ENCODE measurements around the gene SPIN2B. TPM values are rescaled to one million over a fixed set of nuclear protein-coding genes. Genes with fewer than 3 reads are reported as not detected.
"Not testable (repeated sequence)": the region's sequence is repeated elsewhere in the genome, so short reads cannot be mapped to it uniquely, and the experiment has no call there.

SPIN2B gene
- total RNA-seq, result 10.9 TPM

DNA sequence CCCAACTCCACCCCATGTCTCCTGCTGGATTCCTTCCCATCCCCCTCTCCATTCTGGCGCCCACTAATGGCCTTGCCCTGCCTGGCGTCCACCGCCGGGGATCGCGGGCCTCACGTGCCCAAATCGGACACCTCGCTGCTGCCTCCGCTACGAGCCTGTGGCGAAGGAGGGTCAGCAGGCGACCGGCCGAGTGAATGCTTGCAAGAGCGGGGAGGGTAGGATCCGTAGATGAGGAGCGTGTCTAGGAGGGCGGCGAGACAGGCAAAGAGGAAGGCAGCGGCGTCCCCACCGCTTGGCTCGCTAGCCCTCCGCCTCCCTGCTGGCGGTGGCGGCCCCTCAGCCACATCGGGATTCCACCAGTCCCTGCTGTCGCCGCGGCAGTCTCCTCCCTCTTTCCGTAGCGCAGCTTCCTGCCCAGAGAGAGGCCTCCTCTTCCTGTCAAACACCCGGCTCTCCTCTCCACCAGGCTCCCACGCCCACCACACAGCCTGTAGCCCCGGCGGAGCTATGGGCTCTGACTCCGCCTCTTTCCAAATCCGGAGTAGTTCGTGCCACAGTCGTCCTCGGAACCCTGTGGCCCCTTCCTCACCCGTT lies at the start of gene SPIN2B:
Gene SPIN2B (minus strand): TSS at position 387 of the 594 bp plus-strand sequence.
- peak; percentile 73 for DNase-seq

DNA sequence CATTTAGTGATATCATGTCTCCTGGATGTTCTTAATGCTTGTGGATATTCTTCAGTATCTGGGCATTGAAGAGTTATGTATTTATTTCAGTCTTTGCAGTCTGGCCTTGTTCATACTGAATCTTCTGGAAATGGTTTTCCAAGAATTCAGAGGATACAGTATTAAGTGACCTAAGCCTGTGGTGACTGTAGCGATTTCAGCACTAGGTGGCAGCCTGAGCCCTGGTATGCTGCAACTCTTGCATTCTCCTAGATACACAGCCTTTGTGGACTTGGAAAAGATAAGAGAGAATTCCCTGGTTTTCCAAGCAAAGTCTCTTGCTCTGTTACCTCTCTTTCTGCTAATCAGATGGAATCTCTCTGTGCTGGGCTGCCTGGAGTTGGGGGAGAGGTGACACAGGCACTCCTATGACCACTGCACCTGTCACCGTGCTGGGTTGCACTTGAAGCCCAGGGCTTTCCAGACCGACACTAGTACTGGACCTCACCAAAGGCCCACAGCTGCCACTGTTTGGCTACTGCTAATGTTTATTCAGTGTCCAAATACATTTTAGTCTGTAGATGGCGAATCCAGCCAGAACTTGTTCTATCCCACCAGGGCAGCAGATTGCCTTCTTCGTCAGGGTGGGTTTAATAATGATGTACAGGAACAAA lies 35.2 kb upstream of the SPIN2B start:
- peak; percentile 0 for DNase-seq

- no peak for DNase-seq
Measured at GRCh38 chrX:57155171-57155570, 33.8 kb upstream of the SPIN2B start.

DNA sequence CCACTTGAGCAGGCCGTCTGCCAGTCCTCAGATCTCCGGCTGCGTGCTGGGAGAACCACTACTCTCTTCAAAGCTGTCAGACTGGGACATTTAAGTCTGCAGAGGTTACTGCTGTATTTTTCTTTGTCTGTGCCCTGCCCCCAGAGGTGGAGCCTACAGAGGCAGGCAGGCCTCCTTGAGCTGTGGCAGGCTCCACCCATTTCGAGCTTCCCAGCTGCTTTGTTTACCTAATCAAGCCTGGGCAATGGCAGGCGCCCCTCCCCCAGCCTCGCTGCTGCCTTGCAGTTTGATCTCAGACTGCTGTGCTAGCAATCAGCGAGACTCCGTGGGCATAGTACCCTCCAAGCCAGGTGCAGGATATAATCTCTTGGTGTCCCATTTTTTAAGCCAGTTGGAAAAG lies 30.9 kb upstream of the SPIN2B start:
- not testable (repeated sequence) for DNase-seq

GRCh38 chrX:57138674-57139073 lies 17.3 kb upstream of the SPIN2B start:
- DNase-seq, result no peak

- DNase-seq, result peak; percentile 64
Measured at GRCh38 chrX:57137501-57137900, 16.2 kb upstream of the SPIN2B start.

DNA sequence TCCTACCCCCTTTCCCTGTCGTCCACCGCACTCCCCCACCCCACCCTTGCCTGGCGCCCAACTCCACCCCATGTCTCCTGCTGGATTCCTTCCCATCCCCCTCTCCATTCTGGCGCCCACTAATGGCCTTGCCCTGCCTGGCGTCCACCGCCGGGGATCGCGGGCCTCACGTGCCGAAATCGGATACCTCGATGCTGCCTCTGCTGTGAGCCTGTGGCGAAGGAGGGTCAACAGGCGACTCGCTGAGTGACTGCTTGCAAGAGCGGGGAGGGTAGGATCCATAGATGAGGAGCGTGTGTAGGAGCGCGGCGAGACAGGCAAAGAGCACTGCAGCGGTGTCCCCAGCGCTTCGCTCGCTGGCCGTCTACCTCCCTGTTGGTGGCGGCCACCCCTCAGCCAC lies 15.7 kb upstream of the SPIN2B start, which contains the start of gene SPIN2A:
Gene SPIN2A (minus strand): TSS at position 325 of the 400 bp plus-strand sequence. CDS start 800 bp downstream, outside the sequence.
- DNase-seq, result not testable (repeated sequence)

GRCh38 chrX:57136589-57136988 lies 15.2 kb upstream of the SPIN2B start:
- not testable (repeated sequence) for DNase-seq

GRCh38 chrX:57135287-57135686 lies 13.9 kb upstream of the SPIN2B start:
- no peak for DNase-seq

GRCh38 chrX:57134702-57135101 lies 13.4 kb upstream of the SPIN2B start:
- no peak for DNase-seq

DNA sequence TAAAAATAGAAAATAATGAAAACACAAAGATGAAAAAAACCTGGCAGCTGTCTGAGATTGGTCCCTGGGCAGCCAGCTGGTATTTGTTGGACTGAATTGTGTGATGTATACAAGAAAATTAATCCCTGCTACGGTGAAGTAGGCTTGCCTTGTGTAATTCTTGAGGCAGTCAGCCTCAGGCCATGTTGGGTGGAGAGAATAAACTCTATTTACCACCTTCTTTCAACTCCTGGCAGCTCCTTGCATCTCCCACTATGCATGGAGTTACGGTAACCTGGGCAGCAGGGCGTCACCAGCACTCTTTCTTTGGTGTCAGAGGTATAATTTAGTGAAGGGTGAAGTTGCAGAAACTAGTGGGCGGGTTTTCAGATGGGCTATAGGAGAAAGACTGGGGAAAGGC lies 12.4 kb upstream of the SPIN2B start:
- no peak for DNase-seq

- DNase-seq, result not testable (repeated sequence)
Measured at GRCh38 chrX:57133284-57133683, 11.9 kb upstream of the SPIN2B start.

- no peak for DNase-seq
Measured at GRCh38 chrX:57132046-57132445, 10.7 kb upstream of the SPIN2B start.

DNA sequence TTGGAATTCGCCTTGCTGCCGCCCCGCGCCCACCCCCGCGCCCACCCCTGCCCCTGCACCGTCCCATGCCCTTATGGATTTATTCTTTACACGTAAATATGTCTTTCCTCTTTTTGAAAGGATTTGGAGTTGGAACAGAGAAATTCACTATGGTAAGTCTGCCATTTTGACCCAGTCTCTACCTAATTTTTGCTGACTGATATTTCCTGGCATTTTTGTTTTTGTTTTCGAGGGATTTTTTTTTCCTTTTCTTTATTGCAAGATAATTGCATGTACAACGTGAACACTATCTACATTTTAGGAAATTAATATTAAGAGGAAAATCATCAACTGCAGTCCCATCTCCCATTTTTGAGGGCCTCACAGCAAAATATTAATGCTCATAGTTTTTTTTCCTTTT lies 468 bp upstream of the SPIN2B start:
- DNase-seq, result no peak

DNA sequence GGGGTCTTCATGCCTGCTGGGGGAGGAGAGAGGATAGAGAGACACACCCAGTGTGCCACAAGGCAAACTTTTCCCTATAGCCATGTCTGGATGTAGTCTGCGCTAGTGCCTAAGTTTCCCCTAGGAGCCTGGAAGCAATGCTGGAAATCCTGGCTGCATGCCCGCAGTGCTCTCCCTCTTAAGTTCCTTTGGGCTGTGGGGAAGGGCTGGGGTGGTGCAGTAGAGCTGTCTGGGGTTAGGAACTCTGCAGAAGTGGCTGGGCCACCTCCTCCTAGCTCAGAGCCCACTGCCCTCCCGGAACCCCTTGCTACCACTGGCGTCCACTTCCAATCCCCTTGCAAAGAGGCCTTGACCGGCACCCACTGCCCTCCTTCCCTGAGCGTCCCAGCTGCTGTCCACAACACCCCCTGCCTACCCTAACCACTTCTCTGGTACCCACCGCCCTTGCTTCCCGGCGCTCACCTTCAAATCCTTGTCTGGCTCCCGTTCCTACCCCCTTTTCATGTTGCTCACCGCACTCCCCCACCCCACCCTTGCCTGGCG lies 658 bp downstream of the SPIN2B start:
- DNase-seq, result not testable (repeated sequence)

DNA sequence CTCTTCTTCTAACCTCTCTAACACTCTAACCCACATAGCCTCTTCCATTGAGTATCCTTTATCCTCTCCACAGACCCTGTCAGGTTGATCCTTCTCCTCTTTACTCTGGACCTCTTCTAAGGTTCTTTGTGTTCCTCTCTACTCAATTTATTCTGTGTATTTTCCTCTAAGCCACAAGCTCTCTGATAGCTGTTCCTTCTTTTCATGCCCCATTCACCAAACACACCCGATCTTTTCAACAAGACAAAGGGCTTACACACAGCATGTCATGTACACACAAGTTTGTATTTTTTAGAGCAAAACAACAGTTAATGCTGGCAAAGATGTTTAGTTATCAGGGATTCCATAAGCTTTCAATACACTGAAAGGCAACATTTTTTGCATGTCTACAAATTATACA lies 1.9 kb downstream of the SPIN2B start:
- DNase-seq, result no peak

DNA sequence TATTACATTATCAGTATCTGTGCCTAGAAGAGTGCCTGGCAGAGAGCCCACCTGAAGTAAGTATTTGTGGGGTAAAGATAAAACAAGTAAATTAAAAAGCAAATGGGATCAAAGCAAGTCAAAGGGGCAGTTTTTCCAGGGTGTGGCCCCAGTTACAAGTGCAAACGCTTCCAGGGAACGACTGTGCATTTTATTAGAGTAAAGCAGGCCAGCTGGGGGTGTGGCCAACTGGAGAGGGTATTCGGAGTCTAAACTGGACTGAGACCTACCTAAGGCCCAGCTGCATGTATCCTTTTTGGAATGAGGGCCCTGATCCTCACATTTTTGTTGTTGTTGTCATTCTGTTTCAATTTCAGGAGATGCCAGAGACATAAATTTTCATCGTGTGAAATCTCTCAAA lies 3.8 kb downstream of the SPIN2B start:
- DNase-seq, result not testable (repeated sequence)

DNA sequence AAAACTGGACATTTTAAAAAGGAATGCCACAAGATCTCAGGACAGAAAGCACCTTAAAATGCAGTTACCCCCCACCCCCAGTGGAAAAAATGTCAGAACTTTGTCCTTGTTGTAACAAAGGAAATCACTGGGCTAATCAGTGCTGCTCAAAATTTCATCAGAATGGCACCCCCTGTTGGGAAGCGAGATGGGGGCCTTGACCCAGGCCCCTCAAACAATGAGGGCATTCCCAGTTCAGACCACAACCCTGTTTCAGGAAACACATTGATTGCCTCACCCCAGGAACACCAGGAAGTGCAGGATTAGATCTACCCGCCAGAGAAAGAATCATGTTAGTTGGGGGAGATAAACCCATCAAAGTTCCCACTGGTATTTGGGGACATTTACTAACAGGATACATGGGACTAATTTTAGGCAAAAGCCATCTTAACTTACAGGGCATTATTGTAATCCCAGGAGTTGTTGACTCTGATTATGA lies 16.4 kb downstream of the SPIN2B start:
- DNase-seq, result no peak

- no peak for DNase-seq
Measured at GRCh38 chrX:57104406-57104805, 16.9 kb downstream of the SPIN2B start.

DNA sequence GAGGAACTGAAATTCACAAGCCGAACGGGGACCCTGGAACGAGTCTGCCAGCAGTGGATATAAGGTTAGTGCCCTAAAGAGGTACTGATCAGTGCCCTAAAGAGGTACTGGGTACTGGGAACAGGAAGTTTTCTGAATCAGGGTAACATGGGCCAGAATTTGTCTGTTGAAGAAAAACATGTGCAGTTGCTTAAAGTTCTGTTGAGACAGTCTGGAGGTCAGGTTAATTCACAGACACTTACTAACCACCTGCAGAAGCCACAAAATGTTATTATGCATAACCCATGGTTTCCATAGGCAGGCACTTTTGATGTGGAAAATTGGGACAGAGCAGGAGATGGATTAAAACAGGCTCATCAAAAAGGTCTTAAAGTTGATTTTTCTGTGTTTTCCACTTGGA lies 17.9 kb downstream of the SPIN2B start:
- DNase-seq, result no peak

DNA sequence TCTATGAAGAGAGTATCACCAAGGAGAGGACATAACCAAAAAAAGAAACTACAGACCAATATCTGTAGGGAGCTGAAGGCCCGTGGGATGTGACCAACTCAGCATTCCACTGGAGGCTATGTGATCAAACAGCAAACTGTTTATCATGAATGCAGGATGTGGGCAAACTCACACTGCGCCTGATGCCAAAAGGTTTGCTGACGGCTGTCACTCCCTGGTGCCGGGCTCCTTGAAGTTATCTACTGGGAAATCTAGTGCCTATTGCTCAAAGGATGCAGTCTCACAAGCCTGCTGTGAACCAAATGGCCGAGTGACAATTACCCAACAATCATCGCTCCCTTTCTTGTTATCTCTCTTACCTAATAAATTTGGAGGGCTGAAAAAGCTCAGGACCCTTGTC lies 18.4 kb downstream of the SPIN2B start:
- DNase-seq, result not testable (repeated sequence)

GRCh38 chrX:57083143-57083542 lies 38.2 kb downstream of the SPIN2B start:
- no peak for DNase-seq

DNA sequence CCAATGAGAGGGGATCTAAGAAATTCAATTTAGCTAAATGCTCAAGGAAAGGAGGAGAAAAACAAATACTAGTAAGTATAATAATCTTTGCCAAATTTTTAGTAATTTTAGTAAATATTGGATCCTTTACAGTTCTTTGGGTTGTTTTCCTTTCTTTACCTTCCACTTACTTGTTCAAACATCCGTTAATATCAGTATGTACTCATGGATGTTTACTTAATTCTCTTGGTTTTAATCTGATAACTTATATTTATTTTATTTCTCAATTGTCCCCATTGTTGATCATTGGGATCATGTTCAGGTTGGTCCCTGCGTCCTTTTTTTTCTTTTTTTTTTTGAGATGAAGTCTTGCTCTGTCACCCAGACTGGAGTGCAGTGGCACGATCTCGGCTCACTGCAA lies 46.9 kb downstream of the SPIN2B start:
- no peak for DNase-seq
